Measurements from ENCODE around the gene MICALL2. TPM values are rescaled to one million over a fixed set of nuclear protein-coding genes. Genes with fewer than 3 reads are reported as not detected.

Gene MICALL2
- total RNA-seq, 1 donor from 2014 or later = 1.5 TPM

GRCh38 chr7:1434891-1435670 lies 24.2 kb downstream of the MICALL2 start:
- intact Hi-C loops (cut with micrococcal nuclease) = no loop called here

GRCh38 chr7:1434165-1434718 lies 25.0 kb downstream of the MICALL2 start:
- intact Hi-C loops (cut with micrococcal nuclease) = no loop called here

- intact Hi-C loops (cut with micrococcal nuclease) = no loop called here
These were observed 25.9 kb downstream of the MICALL2 start for GRCh38 chr7:1433128-1433920.

GRCh38 chr7:1432411-1433082 lies 26.7 kb downstream of the MICALL2 start:
- intact Hi-C loops (cut with micrococcal nuclease) = loop anchor here (1.0 kb wide), 4 partner anchors 15 to 238 kb away; no protein-coding TSS in a partner anchor

GRCh38 chr7:1431634-1432380 lies 27.5 kb downstream of the MICALL2 start:
- intact Hi-C loops (cut with micrococcal nuclease) = loop anchor here (1.0 kb wide), 4 partner anchors 15 to 238 kb away; no protein-coding TSS in a partner anchor

GRCh38 chr7:1431226-1431625 lies 28.0 kb downstream of the MICALL2 start:
- intact Hi-C loops (cut with micrococcal nuclease) = no loop called here

GRCh38 chr7:1430056-1430845 lies 29.0 kb downstream of the MICALL2 start:
- intact Hi-C loops (cut with micrococcal nuclease) = no loop called here

GRCh38 chr7:1428941-1429501 lies 30.2 kb downstream of the MICALL2 start:
- intact Hi-C loops (cut with micrococcal nuclease) = no loop called here

- intact Hi-C loops (cut with micrococcal nuclease) = no loop called here
These were observed 32.1 kb downstream of the MICALL2 start for GRCh38 chr7:1427064-1427657.

- intact Hi-C loops (cut with micrococcal nuclease) = no loop called here
These were observed 32.8 kb downstream of the MICALL2 start for GRCh38 chr7:1426474-1426873.

GRCh38 chr7:1425292-1426136 lies 33.8 kb downstream of the MICALL2 start:
- intact Hi-C loops (cut with micrococcal nuclease) = no loop called here

GRCh38 chr7:1424041-1424440 lies 35.2 kb downstream of the MICALL2 start:
- intact Hi-C loops (cut with micrococcal nuclease) = no loop called here

- intact Hi-C loops (cut with micrococcal nuclease) = no loop called here
These were observed 35.9 kb downstream of the MICALL2 start for GRCh38 chr7:1423264-1423811.

GRCh38 chr7:1422512-1423263 lies 36.6 kb downstream of the MICALL2 start:
- intact Hi-C loops (cut with micrococcal nuclease) = no loop called here

- intact Hi-C loops (cut with micrococcal nuclease) = no loop called here
These were observed 37.3 kb downstream of the MICALL2 start for GRCh38 chr7:1421946-1422345.

GRCh38 chr7:1421020-1421790 lies 38.1 kb downstream of the MICALL2 start:
- intact Hi-C loops (cut with micrococcal nuclease) = no loop called here

- intact Hi-C loops (cut with micrococcal nuclease) = no loop called here
These were observed 39.6 kb downstream of the MICALL2 start for GRCh38 chr7:1419688-1420087.
